ENCODE data around the gene SRPRA. TPM values are rescaled to one million over a fixed set of nuclear protein-coding genes. Genes with fewer than 3 reads are reported as not detected.

SRPRA gene
- total RNA-seq, 1 donor from 2014 or later: 54.8 TPM

DNA sequence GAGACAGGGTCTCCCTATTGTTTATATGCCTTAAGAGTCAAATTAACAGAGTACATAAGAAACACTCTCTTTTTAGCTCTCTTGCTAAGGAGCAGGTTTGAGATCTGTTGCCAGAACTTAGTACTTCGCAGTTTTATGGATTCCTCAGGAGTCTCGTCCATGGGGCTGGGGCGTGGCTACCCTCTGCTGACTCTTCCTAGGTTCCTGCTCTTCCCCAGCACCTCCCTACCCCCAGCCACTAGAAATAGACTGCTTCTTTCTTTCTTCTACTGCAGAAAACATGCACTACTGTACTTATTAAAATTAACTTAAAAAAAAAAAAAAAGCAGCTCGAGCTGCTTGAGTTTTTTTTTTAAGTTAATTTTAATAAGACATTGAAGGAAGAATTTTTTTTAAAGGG is 49.1 kb downstream of the SRPRA start:
- H3K4me3 ChIP-seq (ENCODE audit: low read depth, low read length): no peak overlapping the region
- TF ChIP-seq CTCF (conservative IDR thresholded peaks at IDR 0.05; ENCODE audit: low read depth, low read length): no peak
- DNase-seq (ENCODE audit: low read depth): no peak

GRCh38 chr11:126217491-126217890 is 51.2 kb downstream of the SRPRA start:
- DNase-seq (ENCODE audit: low read depth): no peak
- H3K4me3 ChIP-seq (ENCODE audit: low read depth, low read length): no peak overlapping the region
- TF ChIP-seq CTCF (conservative IDR thresholded peaks at IDR 0.05; ENCODE audit: low read depth, low read length): no peak

DNA sequence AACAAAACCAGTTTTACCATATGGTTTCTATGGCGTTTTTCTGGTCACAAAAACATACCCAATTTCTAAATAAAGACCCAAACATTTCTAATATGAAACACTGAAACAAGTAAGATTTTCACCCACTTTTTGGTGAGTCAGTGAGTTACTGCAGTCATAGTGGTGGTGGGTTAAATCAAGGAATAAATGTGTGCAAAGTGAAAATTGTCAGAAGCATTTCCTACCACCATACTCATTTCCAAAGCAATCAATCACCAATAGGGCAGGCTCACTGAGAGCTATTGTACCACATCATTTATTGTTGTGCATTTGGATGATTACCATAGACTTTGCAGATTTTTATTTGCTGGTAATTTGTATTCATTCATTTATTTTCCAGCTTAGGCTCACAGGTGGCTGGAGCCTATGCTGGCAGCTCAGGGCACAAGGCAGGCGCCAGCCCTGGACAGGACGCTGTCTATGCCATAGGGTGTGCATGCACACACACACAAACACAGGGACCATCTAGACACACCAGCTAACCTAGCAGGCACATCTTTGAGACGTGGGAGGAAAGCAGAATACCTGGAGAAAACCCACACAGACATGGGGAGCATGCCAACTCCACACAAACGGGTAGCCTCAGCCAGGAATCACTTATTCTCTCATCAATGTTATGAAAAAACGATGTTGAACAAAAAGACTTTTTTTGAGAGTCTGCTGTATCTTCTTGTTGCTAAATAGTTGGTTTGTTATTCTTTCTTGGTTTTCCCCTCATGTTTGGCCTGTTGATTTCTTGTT is 52.0 kb downstream of the SRPRA start:
- DNase-seq (ENCODE audit: low read depth): no peak
- no peak for TF ChIP-seq CTCF (conservative IDR thresholded peaks at IDR 0.05; ENCODE audit: low read depth, low read length)
- no peak overlapping the region for H3K4me3 ChIP-seq (ENCODE audit: low read depth, low read length)

DNA sequence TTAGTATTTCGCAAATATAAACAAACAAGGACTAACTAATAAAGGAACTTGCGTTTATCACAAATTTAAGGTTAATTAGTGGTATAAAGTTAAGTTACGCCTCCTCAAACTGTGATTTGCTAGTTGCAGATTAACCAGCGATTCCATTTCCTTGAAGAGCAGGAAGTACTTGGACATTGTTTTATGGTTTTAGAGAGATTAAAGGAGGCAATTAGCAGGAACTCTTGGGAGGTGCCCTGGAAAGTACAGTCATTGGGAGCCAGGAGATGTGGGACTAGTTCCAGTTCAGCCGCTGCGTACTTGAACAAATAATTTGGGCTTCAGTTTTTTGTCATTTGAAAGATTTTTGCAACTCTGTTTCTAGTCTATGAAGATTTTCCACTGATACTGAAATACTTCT is 53.9 kb downstream of the SRPRA start:
- TF ChIP-seq CTCF (conservative IDR thresholded peaks at IDR 0.05; ENCODE audit: low read depth, low read length): no peak
- peak overlapping the region; percentile 30 for H3K4me3 ChIP-seq (ENCODE audit: low read depth, low read length)
- no peak for DNase-seq (ENCODE audit: low read depth)

DNA sequence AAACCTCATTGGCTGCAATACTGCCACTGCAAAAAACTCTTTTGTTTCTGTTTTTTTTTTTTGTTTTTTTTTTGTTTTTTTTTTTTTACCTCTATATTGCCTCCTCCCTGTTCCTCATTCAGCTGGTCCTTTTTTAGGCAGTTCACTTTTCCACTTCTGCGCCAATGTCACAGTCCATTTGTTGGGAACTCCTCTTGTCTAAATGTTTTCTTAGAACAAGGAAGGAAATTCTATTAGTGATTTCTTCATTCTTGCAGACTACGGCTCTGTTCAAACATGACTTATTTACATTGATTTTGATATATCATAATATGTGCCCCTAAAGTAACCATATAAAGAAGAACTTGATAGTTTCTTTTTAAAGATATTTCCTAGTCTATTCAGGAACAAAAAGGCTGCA is 54.3 kb downstream of the SRPRA start:
- no peak for TF ChIP-seq CTCF (conservative IDR thresholded peaks at IDR 0.05; ENCODE audit: low read depth, low read length)

More for the DNA sequence above, 54.3 kb downstream of the SRPRA start:
- no peak for DNase-seq (ENCODE audit: low read depth)
- H3K4me3 ChIP-seq (ENCODE audit: low read depth, low read length): peak overlapping the region; percentile 30

Other genes with a start within 250 kb of the SRPRA start
- gene CDON, start 206.0 kb downstream of the SRPRA start, total RNA-seq: 3.3 and 4.9 TPM in 2 replicates
- 18.2 and 24.9 TPM in 2 replicates for gene RPUSD4, start 57.2 kb downstream of the SRPRA start, total RNA-seq
- 26.0 and 28.1 TPM in 2 replicates for gene FAM118B, start 57.1 kb downstream of the SRPRA start, total RNA-seq
- 28.1 and 34.1 TPM in 2 replicates for gene FOXRED1, start 259 bp upstream of the SRPRA start, total RNA-seq
- 2.3 and 3.8 TPM in 2 replicates for gene TIRAP, start 14.2 kb upstream of the SRPRA start, total RNA-seq
- 17.2 and 24.1 TPM in 2 replicates for gene DCPS, start 35.2 kb upstream of the SRPRA start, total RNA-seq
- 15.9 and 24.2 TPM in 2 replicates for gene ST3GAL4, start 86.8 kb upstream of the SRPRA start, total RNA-seq

Data from epithelial cell of proximal tubule (primary cell).